ENCODE measurements around the gene F12.

Gene F12

DNA sequence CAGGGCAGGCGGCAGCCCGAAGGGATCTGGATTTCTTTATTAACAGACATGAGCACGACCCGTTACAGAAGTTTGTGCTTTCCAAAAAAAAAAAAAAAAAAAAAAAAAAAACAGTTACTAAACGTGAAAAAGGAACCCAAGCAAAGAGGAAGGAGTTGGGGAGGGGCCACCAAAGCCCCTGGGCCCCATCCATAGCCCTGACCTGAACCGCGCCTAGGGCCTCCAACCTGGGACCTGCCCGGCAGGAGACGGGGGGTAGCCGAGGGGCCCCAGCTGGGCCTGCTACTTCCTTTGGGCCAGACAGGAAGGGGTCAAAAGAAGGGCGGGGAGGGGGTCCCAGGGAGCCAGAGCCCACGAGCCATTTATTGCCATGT, 47.2 kb upstream of the F12 start:
- TF ChIP-seq, protein P1, sequence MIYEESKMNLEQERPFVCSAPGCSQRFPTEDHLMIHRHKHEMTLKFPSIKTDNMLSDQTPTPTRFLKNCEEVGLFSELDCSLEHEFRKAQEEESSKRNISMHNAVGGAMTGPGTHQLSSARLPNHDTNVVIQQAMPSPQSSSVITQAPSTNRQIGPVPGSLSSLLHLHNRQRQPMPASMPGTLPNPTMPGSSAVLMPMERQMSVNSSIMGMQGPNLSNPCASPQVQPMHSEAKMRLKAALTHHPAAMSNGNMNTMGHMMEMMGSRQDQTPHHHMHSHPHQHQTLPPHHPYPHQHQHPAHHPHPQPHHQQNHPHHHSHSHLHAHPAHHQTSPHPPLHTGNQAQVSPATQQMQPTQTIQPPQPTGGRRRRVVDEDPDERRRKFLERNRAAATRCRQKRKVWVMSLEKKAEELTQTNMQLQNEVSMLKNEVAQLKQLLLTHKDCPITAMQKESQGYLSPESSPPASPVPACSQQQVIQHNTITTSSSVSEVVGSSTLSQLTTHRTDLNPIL (CRISPR knock-in tag; IDR thresholded peaks at IDR 0.05; ENCODE audit: low read depth): no peak
- TF ChIP-seq TCF4 (CRISPR knock-in tag; IDR thresholded peaks at IDR 0.05; ENCODE audit: borderline replicate concordance) (no peak), TOX (CRISPR knock-in tag; IDR thresholded peaks at IDR 0.05; ENCODE audit: borderline replicate concordance) (no peak), ZNF565 (CRISPR knock-in tag; conservative IDR thresholded peaks at IDR 0.05; ENCODE audit: low read depth) (no peak), RARB (CRISPR knock-in tag; IDR thresholded peaks at IDR 0.05) (no peak)
- TF ChIP-seq, protein P2, sequence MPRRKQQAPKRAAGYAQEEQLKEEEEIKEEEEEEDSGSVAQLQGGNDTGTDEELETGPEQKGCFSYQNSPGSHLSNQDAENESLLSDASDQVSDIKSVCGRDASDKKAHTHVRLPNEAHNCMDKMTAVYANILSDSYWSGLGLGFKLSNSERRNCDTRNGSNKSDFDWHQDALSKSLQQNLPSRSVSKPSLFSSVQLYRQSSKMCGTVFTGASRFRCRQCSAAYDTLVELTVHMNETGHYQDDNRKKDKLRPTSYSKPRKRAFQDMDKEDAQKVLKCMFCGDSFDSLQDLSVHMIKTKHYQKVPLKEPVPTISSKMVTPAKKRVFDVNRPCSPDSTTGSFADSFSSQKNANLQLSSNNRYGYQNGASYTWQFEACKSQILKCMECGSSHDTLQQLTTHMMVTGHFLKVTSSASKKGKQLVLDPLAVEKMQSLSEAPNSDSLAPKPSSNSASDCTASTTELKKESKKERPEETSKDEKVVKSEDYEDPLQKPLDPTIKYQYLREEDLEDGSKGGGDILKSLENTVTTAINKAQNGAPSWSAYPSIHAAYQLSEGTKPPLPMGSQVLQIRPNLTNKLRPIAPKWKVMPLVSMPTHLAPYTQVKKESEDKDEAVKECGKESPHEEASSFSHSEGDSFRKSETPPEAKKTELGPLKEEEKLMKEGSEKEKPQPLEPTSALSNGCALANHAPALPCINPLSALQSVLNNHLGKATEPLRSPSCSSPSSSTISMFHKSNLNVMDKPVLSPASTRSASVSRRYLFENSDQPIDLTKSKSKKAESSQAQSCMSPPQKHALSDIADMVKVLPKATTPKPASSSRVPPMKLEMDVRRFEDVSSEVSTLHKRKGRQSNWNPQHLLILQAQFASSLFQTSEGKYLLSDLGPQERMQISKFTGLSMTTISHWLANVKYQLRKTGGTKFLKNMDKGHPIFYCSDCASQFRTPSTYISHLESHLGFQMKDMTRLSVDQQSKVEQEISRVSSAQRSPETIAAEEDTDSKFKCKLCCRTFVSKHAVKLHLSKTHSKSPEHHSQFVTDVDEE (CRISPR knock-in tag; IDR thresholded peaks at IDR 0.05): no peak
- ATAC-seq: no peak

DNA sequence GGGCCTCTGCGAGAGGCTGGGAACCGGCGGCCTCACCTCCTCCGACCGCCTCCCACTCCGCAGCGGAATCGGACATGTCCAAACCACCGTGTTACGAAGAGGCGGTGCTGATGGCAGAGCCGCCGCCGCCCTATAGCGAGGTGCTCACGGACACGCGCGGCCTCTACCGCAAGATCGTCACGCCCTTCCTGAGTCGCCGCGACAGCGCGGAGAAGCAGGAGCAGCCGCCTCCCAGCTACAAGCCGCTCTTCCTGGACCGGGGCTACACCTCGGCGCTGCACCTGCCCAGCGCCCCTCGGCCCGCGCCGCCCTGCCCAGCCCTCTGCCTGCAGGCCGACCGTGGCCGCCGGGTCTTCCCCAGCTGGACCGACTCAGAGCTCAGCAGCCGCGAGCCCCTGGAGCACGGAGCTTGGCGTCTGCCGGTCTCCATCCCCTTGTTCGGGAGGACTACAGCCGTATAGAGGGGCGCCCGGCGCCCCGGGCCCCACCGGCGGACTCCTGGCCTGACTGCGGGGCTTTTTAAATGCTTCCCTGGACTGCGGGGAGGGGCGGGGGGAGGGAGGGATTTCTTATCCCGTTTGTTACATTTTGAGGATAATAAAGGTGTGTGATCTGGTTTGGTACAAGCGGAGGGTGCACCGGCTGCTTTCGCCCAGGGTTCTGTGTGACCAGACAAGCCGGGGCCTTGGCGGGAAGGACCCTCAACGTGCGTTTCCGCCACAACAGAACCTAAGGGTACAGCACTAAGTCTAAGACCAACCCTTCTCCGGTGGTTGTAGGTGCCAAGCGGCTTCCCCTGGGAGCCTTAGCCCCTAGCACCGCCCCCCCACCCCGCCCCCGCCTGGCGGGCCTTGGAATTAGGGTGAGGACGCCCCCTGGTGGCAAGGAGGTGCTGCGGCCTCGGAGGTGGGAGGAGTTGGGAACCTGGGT, 46.6 kb upstream of the F12 start:
- peak; percentile 37 for ATAC-seq
- no peak for TF ChIP-seq ZC3H10 (CRISPR knock-in tag; IDR thresholded peaks at IDR 0.05)
- TF ChIP-seq, protein P1 (CRISPR knock-in tag; IDR thresholded peaks at IDR 0.05; ENCODE audit: low read depth): no peak
- TF ChIP-seq RARB (CRISPR knock-in tag; IDR thresholded peaks at IDR 0.05): no peak
- TF ChIP-seq, protein P3, sequence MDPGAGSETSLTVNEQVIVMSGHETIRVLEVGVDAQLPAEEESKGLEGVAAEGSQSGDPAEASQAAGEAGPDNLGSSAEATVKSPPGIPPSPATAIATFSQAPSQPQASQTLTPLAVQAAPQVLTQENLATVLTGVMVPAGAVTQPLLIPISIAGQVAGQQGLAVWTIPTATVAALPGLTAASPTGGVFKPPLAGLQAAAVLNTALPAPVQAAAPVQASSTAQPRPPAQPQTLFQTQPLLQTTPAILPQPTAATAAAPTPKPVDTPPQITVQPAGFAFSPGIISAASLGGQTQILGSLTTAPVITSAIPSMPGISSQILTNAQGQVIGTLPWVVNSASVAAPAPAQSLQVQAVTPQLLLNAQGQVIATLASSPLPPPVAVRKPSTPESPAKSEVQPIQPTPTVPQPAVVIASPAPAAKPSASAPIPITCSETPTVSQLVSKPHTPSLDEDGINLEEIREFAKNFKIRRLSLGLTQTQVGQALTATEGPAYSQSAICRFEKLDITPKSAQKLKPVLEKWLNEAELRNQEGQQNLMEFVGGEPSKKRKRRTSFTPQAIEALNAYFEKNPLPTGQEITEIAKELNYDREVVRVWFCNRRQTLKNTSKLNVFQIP (CRISPR knock-in tag; IDR thresholded peaks at IDR 0.05; ENCODE audit: borderline replicate concordance, low read depth): 0 out of 2 replicates have a peak, but pooled peaks have one; percentile 25
- TF ChIP-seq, protein P2 (CRISPR knock-in tag; IDR thresholded peaks at IDR 0.05): no peak
- no peak for TF ChIP-seq ISL1 (CRISPR knock-in tag; IDR thresholded peaks at IDR 0.05)
- peak; percentile 80 for TF ChIP-seq GLIS3 (CRISPR knock-in tag; IDR thresholded peaks at IDR 0.05)
- TF ChIP-seq SNAI2 (CRISPR knock-in tag; IDR thresholded peaks at IDR 0.05): no peak
- TF ChIP-seq CSDC2 (CRISPR knock-in tag; IDR thresholded peaks at IDR 0.05): no peak
- TF ChIP-seq OSR1 (CRISPR knock-in tag; IDR thresholded peaks at IDR 0.05): no peak
- no peak for TF ChIP-seq ARNTL (CRISPR knock-in tag; IDR thresholded peaks at IDR 0.05; ENCODE audit: borderline replicate concordance, low read depth)
- no peak for TF ChIP-seq TCF4 (CRISPR knock-in tag; IDR thresholded peaks at IDR 0.05; ENCODE audit: borderline replicate concordance)
- TF ChIP-seq ZFP30 (CRISPR knock-in tag; IDR thresholded peaks at IDR 0.05): no peak
- no peak for TF ChIP-seq ZFP3 (CRISPR knock-in tag; IDR thresholded peaks at IDR 0.05)
- TF ChIP-seq BACH2 (CRISPR knock-in tag; IDR thresholded peaks at IDR 0.05; ENCODE audit: borderline replicate concordance): no peak

DNA sequence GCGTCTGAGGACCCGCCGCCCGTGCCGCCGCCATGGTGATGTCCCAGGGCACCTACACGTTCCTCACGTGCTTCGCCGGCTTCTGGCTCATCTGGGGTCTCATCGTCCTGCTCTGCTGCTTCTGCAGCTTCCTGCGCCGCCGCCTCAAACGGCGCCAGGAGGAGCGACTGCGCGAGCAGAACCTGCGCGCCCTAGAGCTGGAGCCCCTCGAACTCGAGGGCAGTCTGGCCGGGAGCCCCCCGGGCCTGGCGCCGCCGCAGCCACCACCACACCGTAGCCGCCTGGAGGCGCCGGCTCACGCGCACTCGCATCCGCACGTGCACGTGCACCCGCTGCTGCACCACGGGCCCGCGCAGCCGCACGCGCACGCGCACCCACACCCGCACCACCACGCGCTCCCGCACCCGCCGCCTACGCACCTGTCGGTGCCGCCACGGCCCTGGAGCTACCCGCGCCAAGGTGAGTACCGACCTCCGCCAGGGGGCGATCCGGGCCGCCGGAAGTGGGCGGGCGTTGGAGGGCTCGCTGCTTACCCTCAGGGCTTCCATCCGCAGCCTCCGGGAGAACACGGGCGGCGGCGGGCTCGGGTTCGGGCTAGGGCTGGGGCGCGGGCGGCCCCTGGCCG, 45.8 kb upstream of the F12 start:
- peak; percentile 31 for ATAC-seq
- TF ChIP-seq TOX (CRISPR knock-in tag; IDR thresholded peaks at IDR 0.05; ENCODE audit: borderline replicate concordance) (no peak), ISL1 (CRISPR knock-in tag; IDR thresholded peaks at IDR 0.05) (no peak), ESRRG (CRISPR knock-in tag; IDR thresholded peaks at IDR 0.05) (no peak; the same call in 1 of the 2 replicates), PPARA (CRISPR knock-in tag; IDR thresholded peaks at IDR 0.05; ENCODE audit: borderline replicate concordance) (no peak), ZFP30 (CRISPR knock-in tag; IDR thresholded peaks at IDR 0.05) (no peak), ZNF8 (CRISPR knock-in tag; IDR thresholded peaks at IDR 0.05) (no peak), OSR1 (CRISPR knock-in tag; IDR thresholded peaks at IDR 0.05) (no peak), ZC3H10 (CRISPR knock-in tag; IDR thresholded peaks at IDR 0.05) (no peak), TCF4 (CRISPR knock-in tag; IDR thresholded peaks at IDR 0.05; ENCODE audit: borderline replicate concordance) (no peak)
- TF ChIP-seq, protein P4, sequence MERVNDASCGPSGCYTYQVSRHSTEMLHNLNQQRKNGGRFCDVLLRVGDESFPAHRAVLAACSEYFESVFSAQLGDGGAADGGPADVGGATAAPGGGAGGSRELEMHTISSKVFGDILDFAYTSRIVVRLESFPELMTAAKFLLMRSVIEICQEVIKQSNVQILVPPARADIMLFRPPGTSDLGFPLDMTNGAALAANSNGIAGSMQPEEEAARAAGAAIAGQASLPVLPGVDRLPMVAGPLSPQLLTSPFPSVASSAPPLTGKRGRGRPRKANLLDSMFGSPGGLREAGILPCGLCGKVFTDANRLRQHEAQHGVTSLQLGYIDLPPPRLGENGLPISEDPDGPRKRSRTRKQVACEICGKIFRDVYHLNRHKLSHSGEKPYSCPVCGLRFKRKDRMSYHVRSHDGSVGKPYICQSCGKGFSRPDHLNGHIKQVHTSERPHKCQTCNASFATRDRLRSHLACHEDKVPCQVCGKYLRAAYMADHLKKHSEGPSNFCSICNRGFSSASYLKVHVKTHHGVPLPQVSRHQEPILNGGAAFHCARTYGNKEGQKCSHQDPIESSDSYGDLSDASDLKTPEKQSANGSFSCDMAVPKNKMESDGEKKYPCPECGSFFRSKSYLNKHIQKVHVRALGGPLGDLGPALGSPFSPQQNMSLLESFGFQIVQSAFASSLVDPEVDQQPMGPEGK (CRISPR knock-in tag; IDR thresholded peaks at IDR 0.05; ENCODE audit: borderline replicate concordance): no peak
- TF ChIP-seq, protein P5, sequence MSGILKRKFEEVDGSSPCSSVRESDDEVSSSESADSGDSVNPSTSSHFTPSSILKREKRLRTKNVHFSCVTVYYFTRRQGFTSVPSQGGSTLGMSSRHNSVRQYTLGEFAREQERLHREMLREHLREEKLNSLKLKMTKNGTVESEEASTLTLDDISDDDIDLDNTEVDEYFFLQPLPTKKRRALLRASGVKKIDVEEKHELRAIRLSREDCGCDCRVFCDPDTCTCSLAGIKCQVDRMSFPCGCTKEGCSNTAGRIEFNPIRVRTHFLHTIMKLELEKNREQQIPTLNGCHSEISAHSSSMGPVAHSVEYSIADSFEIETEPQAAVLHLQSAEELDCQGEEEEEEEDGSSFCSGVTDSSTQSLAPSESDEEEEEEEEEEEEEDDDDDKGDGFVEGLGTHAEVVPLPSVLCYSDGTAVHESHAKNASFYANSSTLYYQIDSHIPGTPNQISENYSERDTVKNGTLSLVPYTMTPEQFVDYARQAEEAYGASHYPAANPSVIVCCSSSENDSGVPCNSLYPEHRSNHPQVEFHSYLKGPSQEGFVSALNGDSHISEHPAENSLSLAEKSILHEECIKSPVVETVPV (CRISPR knock-in tag; IDR thresholded peaks at IDR 0.05): no peak

Data from SK-N-SH treated with all-trans-retinoic acid at 6 μM for 48 hours (cell line).